ENCODE data around the gene ZDHHC1.
"Not testable (repeated sequence)": the region's sequence is repeated elsewhere in the genome, so short reads cannot be mapped to it uniquely, and the experiment has no call there.

Gene ZDHHC1

GRCh38 chr16:67392301-67393059 lies 23.8 kb downstream of the ZDHHC1 start:
- no peak for DNase-seq

DNA sequence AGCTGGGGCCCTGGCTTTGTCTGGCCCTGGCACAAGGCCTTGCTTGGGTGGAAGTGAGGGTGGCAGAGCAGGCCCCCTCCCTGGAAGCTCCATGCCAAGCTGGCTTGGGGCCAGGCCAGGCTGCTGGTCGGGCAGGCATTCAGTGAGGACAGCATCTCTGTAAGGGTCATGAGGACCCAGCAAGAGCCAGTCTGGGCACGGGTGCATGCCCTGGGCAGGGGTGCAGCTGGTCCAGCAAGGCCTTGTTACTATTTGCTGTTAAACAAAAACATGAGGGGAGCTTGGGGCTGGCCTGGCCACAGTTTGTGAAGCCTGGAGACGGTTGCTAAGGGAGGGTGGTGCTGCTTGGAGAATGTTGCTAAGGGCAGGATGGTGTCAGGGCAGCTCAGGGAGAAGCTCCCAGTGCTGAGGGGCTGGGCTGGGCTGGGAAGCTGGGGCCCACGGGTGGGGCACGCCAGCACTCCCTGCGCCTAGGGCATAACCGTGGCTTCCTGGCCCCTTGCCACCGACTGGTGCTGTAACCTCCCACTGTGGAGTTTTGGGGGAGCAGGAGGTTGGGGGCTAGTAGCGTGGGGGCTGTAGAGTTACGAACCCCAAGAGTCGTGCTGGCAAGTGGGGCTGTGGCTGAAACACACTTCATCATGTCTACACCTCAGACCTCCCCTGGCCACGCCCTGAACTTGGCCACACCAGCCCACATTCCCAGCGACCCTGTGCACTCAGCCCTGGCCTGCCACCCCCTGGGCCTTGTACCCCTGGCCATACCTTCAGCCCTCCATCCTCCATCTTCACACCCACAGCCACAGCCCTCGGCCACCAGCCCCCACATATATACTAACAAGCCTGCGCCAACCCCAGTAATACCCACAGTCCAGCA lies 24.6 kb downstream of the ZDHHC1 start:
- DNase-seq, result no peak

- no peak for DNase-seq
Measured at GRCh38 chr16:67390816-67391423, 25.4 kb downstream of the ZDHHC1 start.

DNA sequence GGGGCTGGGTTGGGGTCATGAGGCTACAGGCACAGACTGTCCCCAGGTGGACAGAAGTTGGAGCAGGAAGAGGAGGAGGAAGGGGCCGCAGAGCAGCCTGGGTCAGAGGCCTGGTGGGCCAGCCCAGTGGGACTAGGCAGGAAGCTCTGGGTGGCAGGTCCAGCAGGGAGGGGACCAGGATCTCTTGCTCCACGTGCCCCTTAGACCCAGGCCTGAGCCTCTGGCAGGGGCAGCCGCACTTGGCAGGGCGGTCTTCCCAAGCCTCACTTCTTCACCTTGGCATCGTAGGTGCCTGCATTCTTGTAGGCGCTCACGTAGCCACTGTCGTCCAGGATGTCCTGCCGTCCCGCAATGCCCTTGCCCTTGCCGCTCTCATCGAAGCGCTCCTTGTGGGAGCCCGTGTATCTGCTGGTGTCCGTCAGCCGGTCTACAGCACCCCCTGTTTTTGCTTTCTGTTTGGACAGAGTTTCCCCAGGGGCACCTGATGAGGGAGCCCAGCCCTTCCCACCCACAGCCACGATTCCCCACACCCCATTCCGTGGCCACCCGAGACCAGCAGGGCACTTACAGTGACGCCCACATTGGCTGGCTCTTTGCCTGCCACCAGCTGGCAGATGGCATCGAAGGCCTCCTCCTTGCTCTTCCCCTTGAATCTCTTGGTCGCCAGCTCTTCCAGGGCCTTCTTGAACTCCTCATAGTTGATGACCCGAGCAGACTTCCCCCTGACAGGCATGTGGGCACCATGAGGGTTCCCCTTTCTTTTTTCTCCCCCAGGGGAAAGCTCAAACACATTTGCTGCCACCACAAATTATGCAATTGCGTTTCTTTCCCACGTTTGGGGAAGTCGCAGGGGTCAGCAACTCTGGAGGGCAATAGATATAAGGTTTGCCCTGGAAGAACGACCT lies 26.1 kb downstream of the ZDHHC1 start:
- DNase-seq, result no peak

- no peak for DNase-seq
Measured at GRCh38 chr16:67388591-67388990, 27.7 kb downstream of the ZDHHC1 start.

GRCh38 chr16:67388191-67388590 lies 28.1 kb downstream of the ZDHHC1 start:
- no peak for DNase-seq

GRCh38 chr16:67387479-67388079 lies 28.7 kb downstream of the ZDHHC1 start:
- DNase-seq, result no peak

- DNase-seq, result no peak
Measured at GRCh38 chr16:67386861-67387455, 29.3 kb downstream of the ZDHHC1 start.

DNA sequence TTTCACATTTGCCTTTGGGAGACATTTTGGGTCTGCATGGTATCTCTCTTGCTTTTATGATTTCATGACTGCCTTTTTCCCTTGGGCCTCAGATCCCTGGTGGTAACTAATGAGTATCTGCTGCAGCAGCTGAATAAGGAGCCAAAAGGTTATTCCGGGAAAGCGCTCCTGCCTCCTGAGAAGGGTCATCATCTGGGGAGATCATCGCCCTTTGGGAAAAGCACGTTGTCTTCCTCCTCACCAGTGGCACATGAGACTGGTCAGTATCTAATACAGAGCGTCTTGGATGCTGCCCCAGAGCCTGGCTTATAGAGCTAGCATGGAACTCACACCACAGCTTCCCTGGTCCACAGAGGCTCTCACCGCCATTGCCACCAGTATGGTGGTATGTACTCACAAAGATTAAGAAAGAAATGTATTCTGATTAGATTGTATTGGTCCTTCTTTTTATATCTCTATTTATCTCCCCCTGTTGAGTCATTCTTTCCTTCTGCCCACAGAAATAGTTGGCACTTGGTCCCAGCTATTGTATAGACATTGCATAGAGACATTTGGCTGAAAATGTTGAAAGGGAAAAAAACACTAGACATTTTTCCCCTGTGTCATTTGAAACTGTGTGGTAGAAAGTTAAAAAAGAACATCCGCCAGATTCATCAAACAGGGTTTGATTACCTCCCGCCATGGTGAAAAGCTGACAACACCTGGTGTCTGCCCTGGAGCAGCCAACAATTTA lies 31.3 kb downstream of the ZDHHC1 start:
- DNase-seq, result no peak

DNA sequence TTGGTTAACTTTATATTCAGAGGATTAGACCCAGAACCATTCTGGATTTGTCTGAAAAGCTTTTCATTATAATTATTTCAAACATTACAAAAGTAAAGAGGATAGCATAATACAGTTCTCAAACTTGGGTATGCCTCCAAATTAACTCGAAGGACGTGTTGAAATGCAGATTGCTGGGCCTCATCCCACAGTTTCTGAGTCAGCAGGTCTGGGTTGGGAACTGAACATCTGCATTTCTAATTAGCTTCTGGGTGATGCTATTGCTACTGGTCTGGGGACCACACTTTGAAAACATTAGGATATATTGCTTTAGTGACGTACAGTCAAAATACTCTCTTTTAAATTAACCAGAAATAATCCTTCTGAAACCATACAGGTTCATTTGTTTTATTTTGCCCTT lies 33.0 kb downstream of the ZDHHC1 start:
- DNase-seq, result no peak

DNA sequence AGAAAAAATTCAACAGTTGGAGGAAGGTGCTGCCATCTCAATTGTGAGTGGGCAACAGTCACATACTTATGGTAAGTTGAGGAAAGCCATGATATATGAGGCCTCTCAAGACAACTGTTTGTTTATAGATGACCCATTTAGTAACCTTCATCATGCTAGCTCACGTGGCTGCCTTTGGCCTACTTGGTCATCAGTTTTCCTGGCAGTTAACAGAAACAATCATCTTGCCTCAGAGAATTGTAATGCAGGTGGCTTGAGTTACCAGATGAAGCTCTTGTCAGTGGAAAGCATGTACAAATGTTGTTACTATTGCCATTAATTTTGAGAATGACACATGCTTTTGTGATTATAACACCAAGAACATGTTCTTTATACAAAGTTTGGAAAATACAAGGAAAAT lies 37.6 kb downstream of the ZDHHC1 start:
- no peak for DNase-seq

DNA sequence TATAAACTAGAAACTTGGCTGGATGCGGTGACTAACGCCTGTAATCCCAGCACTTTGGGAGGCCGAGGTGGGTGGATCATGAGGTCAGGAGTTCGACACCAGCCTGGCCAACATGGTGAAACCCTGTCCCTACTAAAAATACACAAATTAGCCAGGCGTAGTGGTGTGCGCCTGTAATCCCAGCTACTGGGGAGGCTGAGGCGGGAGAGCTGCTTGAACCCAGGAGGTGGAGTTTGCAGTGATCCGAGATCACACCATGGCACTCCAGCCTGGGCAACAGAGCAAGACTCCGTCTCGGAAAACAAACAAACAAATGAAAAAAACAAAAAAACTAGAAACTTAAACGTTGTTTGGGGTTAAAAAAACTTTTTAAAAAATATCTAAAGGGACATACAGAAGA lies 40.3 kb downstream of the ZDHHC1 start:
- not testable (repeated sequence) for DNase-seq

- DNase-seq, result no peak
Measured at GRCh38 chr16:67372664-67373063, 43.6 kb downstream of the ZDHHC1 start.

- no peak for DNase-seq
Measured at GRCh38 chr16:67370661-67371060, 45.6 kb downstream of the ZDHHC1 start.

DNA sequence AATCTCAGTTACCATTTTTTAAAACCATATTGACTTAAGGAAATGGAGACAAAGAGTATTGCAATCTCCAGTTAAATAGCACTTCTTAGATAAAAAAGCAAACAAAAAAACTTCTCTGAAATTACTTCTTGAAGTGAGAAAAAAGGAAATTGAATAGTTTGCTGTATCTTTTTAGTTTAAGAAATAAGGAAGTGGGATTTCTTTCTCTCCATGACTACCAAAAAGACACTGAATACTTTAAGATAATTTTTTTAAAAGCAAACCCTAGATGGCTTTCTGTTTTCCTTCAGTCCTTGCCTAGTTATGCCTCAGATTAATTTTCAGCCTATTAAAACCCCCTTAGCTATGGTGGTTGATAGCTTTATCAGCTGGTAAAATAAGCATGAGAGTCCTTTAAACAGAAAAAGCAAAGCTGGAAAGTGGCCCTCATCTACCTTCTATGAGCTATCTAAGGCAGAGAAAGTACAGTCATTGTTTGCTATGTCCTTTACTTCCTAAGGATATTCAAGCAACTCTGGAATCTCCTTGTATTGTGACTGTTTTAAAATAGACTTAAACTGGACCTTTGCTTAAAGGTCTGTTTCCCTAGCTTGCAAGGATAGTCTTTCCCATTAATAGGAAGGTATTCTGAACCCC lies 51.6 kb downstream of the ZDHHC1 start:
- DNase-seq, result no peak

GRCh38 chr16:67361038-67361437 lies 55.2 kb downstream of the ZDHHC1 start:
- no peak for DNase-seq

GRCh38 chr16:67359540-67360269 lies 56.6 kb downstream of the ZDHHC1 start:
- DNase-seq, result not testable (repeated sequence)

DNA sequence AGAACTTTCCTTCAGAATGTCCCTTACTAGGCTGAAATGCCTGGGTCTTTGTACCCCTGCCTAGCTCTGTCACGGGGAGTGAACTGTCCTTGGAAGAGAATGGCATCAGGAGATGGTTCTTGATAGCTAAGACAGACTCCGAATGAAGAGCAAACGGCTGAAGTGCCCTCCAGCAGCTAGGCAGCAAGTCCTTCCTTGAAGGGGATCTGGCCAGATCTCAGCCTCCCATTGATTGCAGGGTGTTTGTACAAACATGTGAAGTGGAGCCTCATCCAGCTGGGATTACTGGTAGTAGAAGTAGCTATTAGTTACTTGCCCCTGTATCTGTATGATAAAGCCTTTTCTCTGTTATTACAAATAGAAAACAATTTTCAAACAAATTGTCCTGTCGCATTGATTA lies 58.7 kb downstream of the ZDHHC1 start:
- no peak for DNase-seq

GRCh38 chr16:67356396-67356795 lies 59.9 kb downstream of the ZDHHC1 start:
- no peak for DNase-seq

- DNase-seq, result not testable (repeated sequence)
Measured at GRCh38 chr16:67352463-67352862, 63.8 kb downstream of the ZDHHC1 start.

Data from activated effector memory CD4-positive, alpha-beta T cell treated with Interleukin-2 at 50 U/mL for 16 hours (primary cell).